NCI-H1048 (cell line): ENCODE data around the gene NDP.

ENCODE experiments used
- DNase-seq: peaks from one replicate; lab custom pipeline; 2025; lab: John Stamatoyannopoulos, UW

The NDP gene, protein sequence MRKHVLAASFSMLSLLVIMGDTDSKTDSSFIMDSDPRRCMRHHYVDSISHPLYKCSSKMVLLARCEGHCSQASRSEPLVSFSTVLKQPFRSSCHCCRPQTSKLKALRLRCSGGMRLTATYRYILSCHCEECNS

DNA sequence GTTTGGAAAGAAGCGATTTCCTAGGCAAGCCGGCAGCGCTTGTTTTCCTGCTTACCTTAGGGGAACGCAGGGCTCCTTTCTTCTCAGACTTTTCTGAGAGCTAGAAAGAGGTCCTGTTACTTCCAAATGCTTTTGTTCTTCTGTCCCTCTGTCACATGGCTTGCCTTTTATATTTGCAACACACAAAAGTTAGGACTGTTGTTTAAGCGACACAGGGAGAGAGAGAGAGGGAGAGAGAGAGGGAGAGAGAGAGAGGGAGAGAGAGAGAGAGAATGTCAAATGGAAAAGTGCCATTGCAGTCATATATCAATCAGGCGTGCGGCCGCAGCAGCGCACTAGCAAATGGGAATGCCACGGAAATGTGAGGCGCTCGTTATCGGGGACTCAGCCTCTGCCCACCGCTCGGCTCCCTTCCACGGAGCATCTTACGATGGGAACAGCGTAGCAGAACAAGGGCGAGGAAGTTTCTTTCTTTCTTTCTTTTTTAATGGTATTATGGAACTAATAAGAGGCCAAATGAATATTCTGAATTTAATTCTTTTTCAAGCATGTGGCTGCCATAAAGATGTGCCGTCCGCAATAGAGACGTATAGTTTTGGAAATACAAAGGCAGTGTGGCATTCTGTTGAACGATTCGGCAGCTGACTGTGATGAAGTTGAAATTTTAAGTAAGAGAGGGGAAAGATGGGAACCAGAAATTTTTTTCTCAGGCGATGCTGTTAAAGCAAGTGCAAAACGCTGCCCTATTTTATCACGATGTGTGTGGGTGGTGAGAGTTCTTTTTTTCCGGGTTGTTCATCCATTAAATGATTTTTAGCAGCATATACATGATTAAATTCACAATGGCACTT is at the start of gene NDP:
NDP (minus strand) TSS at position 142 of the 851 bp plus-strand sequence. CDS start 14,745 bp downstream, outside the sequence.
- DNase-seq = no peak

DNA sequence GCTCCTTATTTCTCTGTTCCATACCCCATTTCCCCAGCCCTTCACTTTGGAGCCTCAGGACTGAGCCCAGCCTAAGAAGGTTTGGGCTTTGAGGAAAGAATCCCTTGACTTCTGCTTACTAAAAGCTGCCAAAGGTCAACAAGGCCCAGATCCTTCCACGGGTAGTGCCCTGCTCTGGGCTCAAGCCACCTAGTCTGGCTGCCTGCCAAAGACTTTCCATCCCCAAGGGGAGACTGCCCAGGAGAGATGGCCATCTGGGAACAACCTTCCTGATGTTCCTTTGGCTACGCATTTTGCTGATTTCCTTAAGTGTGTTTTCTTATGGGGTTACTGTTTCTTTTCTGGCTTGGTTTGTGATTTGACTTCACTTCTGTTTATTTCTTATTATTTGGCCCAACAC is 49.8 kb upstream of the NDP start:
- no peak for DNase-seq

DNA sequence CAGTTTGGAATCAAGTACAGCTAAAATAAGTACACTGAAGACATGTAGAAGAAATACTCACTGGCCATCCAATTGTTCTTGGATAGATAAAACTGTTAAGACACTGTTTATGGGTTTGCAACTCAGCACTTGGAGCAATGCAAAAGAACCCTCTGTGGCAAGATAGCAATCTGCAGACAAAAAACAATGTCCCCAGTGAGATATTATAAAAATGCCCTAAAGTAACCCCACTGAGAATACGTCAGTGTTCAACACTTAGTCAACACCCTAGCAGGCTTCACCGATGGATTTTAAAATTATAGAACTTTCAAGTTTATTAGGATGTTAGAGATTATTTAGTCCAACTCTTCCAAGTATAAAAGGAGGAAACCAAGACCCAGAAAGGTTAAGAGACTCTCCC is 47.5 kb upstream of the NDP start:
- no peak for DNase-seq

DNA sequence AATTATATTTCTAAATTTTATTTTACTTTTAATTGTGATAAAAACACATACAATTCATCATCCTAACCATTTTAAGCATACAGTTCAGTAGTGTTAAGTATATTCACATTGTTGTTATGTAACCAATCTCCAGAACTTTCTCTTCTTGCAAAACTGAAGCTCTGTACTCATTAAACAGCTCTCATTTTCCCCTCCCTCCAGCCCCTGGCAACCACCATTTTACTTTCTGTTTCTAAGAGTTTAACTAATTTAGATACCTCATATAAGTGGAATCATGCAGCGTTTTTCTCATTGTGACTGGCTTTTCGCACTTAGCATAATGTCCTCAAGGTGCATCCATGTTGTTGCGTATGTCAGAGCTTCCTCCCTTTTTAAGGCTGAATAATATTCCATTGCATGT is 46.7 kb upstream of the NDP start:
- no peak for DNase-seq

DNA sequence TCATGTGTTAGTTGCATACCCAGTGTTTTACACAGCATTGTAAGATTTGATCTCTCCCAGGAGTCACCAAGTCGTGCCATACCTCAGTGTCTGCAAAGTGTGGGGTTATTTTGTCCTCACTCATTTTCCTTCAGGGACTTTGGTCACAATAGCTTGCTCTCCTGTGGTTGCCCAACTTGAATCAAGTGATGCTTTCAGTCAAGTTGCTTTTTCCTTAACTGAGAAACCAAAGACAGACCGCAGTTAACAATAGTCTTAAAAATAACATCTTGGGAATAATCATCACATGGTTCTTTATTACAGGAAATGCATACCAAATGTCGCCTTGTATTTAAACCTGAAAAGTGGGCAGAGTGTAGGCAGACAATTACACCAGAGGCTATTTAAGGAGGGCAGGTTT is 44.5 kb upstream of the NDP start:
- no peak for DNase-seq

DNA sequence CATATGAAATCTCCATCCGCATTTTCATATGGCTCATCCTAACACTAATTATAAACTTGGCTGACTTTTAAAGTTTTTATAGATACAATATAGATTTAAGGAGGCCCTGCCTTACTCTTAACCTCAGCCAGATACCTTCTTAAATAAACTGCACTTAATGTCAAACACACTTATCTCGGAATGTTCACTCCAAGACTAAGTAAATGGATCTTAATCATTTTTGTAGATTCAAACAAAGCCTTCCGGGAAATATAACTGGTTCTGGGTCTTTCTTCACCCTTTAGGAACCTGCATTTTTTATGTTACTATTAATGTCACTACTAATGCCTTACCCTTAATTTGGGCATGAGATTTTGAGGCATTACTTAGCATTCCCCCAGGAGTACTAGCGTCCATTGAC is 43.7 kb upstream of the NDP start:
- DNase-seq = no peak

DNA sequence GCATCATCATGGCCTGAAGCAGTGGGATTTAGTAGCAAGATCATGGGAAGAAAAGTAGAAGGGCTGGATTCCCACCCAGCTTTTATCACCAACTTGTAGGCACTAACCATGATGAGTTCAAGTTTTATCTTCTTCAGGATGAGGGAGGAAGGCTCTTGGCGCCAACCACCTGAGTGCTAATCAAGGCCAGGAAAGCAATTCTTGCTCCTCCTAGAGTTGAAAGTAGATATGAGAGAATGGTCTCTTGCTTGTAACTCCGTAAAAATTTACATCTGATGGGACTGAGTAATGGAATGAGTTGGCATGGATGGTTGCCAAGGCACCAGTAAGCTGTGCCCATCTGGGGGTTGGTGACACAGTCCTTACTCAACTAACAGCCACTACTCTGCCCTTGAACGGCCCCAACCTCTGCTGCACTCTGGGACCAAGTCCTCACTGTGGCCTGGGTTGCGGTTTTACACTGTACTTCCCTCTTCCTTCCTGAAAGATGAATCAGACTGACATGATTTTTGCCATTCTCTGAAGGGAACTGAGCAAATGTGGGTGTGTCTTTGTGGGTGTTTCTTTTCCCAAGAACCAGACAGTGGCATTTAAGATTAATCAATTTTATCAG is 39.4 kb upstream of the NDP start:
- no peak for DNase-seq

DNA sequence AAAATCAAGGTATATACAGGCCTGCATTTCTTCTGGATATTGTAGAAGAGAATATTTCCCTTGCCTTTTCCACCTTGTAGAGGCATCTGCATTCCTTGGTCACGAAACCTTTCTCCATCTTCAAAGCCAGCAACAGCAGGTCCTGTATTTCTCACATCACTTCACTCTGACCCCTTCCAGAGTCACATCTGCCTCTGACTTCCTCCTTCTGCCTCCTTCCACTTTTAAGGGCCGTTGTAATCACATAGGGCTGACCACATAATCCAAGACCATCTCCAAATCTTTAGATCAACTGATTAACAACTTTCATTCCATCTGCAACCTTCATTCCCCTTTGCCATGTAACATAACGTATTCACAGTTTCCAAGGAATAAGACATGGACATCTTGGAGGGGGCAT is 38.3 kb upstream of the NDP start:
- DNase-seq = no peak

DNA sequence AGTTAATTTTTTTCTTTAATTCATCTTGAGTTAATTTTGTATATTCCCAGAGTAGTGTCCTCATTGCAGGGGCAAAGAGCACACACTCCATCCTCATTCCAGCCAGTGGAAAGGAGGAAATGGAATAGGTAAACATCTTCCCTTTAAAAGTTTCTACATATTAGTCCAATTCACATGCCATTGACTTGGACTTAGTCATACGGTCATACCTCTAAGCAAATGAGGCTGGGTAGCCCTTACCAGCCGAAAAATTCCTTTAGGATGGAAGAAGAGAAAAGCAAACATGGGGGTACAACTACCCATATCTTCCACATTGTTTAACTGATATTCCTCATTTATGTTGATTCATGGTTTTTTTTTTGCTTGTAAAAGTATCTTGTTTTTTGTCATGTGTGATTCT is 37.4 kb upstream of the NDP start:
- no peak for DNase-seq

DNA sequence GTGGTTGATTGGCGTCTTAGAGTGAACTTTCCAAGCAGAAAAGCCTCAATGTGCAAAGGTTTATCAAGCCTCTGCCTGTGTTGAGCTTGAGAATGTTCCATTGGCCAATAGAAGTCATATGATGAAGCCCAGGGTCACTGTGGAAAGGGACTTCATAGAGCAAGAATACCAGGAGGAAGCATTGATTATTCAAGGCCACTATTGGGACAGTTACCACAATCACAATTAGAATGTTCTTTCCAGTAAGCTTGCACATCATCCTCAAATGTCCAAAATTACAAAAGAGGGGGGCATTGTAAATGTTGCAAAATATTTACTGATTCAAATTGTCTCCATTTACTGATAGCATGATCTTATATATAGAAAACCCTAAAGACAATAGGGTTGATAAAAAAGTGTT is 32.9 kb upstream of the NDP start:
- no peak for DNase-seq

DNA sequence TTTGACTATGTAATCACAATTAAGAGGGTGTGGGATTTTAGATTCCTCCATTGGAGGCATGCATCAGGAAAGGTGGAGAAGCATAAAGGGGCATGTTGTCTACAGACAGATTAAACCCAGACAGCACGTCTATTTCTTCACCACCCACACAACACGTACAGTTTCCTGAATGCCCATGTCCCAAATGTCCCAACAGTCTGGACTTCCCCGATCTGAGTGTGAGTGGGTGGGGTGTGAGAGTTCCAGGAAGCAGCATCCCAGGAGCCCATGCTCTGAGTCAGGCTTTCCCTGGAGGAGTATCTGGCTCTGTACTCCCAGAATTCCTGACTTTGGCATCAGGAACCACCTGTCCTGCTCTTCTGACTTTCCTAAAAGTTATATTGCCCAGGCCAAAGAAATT is 30.8 kb upstream of the NDP start:
- DNase-seq = no peak

DNA sequence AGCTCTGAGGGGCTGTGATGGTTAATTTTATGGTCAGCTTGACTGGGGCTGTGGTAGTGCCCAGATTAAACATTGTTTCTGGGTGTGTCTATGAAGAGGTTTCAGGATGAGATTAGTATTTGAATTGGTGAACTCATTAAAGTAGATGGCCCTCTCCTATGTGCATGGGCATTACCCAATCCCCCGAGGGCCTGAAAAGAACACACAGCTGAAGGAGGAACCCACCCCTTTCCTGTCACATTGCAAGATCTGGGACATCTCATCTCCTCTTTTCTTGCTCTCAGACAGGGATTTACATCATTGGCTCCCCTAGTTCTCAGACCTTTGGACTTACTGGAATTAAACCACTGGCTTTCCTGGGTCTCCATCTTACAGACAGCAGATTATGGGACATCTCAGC is 29.4 kb upstream of the NDP start:
- DNase-seq = no peak

DNA sequence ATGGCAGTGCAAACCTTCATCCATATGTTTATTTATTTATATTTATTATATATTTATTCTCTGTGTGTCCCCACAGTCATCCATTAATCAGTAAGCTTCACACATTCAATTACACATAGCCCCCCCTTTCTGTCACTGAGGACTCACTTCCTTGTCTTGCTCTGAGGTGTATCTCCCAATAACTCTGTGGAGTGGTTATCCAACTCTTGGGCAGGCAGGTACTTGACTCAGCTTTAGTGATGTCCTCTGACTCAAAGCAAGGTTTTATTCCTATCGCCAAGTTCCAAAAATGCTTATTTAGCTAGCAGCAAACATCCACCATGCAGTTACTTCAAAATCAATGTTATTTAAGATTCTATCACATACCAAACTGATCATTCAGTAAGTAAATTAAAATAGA is 25.2 kb upstream of the NDP start:
- DNase-seq = no peak

DNA sequence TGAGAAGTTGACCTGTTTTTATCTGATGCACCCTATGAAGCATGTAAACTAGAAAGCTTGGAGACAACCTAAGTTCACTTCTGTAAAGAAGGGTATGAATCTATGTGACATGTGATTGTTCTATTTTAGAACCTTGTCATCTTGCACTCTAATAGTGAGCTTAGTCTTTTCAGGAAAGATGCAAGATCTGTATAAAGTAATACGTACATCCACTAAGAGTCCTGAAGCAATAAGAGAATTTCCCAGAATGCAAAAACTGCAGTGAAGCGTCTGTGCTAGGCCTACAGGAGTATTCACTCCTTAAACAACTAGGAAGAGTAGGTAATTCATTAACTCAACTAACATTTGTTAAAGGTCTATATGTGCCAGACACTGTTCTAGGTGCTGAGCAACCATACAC is 23.3 kb upstream of the NDP start:
- DNase-seq = no peak

DNA sequence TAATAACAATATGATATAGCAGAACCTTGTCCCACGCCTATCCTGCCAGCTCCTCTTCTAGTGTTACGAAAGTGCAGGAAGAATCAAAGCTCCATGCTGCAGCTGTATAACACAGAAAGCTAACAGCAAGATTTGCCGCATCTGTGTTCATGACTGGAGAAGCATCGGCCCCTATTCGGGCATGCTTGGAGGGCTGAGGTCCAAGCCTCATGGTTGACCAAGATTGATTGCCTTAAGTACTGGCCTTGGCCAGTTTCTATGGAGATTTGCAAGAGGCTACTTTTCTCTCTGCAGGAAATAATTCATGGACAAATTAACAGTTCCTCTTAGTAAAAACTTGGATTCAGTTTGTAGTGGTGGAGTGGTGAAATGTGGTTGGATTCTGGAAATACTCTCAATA is 12.9 kb upstream of the NDP start:
- no peak for DNase-seq

DNA sequence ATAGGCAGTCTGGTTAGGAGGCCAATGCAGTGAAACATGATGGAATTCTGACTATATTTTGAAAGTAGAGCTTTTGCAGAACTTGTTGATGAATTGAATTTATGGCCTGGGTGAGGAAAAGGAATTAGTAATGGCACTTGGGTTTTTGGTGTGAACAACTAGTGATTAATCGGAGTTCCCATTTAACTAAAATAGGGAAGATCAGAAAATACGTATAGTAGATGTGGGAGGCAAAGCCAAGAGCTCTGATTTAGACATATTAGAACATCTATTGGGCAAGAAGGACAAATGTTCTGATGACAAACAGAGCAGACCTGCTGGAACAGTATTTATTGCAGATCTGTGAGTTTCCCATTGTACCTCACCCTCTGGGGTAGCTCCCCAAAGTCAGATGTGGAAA is 12.3 kb upstream of the NDP start:
- no peak for DNase-seq

DNA sequence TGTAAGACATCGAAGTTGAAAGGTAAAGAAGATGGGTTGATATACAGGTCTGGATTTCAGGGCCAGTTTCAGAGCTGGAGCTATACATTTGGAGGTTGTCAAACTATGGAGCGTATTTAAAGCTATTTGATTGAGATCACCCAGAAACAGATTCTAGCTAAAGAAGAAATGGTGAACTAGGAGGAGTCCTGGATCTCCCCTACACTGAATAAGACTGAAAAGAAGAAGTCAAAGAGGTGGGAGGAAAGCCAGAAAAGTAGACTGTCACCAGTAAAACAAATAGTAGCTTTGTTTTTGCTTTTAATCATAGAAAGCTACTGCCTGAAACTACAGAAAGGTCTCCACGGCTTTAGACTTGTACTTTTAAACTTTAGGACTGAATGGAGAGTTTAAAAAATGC is 5.0 kb upstream of the NDP start:
- DNase-seq = no peak

DNA sequence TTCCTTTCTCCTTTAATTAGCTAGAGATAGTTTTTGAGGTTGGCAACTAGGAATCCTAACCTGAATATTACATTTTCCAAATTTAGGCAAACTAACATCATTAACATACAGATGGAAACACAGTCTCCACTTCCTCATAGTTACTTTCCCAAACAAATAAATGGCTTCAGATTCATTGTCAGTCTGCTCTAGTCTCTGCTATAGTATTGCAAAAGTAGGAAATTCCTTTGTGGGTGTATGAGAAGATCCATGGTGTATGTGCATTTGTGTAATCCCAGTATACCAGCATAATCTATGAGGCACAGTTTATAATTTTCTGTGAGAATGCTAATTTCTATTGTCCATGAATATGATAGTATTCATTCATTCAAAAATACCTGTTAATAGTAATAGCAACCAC is 3.0 kb upstream of the NDP start:
- DNase-seq = no peak

DNA sequence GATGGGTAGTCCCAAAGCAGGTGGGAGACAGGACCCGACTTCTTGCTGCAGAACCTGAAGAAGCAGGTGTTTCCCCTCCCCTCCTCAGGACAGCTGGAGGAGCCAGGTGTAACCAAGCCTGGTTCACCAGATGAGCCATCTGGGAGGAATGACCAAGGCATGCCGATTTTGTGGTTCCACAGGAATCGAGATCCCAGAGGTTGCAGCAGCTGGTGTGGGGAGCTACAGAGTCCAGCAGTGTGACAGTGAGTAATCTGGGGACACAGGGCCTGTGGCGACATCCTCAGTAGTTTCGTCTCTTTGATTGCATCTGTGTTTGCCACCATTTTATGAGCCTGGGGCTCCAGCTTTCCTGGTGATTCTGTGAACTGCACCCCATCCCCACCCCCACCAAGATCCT is 2.6 kb upstream of the NDP start:
- DNase-seq = no peak

DNA sequence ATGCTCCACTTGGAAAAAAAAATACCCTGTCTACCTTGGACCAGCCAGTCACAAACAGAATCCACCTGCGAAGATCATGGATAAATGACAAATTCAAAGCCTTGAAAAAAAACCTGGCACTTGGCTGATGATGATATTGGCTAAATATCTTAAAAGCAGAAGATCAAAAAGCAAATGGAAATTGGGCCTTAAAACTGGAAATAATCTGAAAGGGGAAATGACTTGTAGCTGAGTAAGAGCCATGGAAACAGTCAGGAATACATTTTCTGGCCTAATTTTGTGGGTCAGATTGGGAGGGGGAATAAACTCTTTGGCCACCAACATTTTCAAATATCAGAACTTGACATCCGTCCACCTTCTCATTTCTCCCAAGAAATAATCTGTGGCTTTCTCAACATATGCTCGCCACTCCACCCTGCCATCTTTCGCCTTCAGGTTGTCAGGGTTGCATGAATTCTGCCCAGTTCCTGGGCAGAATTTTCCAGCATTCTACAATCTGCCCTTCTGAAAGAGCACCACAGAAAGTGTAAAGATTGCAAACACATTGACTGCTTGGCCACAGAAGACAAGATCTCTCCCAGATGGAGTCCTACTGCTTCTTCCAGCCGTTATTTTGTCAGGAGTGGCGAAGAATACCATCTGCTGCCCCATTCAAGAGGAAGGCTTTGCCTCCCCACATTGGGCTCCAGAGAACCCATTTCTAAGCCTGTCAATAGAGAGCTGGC is 1.7 kb upstream of the NDP start:
- no peak for DNase-seq

DNA sequence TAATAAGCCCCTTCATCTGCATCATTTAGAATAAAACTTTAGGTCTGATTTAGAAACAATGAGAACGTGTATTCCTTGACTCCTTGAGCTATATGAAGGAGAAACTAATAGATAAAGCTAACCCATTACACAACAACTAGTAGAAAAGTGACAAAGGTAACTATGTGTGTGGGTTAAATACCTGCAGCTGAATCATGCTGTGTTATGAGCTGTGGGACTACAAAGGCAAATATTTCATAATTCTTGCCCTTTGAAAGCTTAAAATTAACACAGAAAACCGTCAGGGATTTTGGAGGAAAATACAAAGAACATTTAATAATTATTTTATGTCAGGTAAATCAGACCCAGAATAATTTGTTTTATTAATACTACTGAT is 898 bp upstream of the NDP start:
- no peak for DNase-seq

DNA sequence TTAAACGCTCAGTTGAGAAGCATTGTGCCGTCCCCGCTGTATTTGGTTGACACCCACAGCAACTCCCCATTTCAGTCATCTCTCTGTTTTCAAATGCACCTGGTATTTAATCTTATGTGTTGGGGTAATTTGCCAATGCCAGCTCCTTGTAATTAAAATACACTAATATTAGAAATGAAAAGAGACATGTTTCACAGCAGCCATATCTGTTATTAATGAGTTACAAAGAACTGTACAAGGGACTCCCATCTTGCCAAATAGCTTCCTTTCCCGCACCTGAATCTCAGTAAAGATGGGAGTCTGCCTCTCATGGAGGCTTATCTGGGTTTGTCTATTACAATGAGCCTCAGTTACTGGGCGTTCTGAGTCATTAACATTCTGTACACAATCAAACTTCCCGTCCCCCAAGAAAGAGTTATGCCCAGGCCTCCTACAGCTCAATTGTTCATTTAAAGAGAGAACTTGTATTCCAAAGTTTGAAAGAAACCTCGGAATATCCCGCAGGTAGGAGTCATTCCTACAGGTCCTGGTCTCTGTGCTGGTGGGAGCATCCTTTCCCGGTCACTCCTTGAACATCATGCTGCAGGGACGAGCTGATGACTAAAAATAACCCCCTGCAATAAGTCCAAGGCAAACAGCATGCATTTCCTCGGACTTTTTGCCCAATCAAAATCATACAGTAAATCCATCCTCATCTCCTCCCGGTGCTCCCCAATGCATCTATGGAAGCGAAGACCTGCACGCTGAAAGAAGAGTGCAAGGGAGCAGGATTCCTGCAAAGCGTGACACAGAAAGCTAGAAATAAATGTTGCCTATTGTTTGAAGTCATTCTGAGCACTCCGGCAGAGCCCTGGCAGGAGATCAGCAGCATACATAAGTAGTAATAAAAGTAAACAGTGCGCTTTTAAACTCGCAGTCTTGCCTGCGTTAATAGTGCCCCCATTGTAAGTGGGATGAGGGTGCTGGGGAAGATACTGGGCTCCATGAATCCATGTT is 926 bp downstream of the NDP start:
- no peak for DNase-seq
